Activated CD4-positive, CD25-positive, alpha-beta regulatory T cell treated with anti-CD3 and anti-CD28 coated beads, Interleukin-2, amount 50 U/mL, for 16 hours (primary cell): ENCODE data around the gene RIPK4.

ENCODE experiments used
- DNase-seq: peaks from one replicate; pipeline ENCODE4 v3.0.0-alpha.2; 2020; ENCODE audit warnings: low read depth, low spot score

The RIPK4 gene

GRCh38 chr21:41769111-41769510 is 2.3 kb upstream of the RIPK4 start:
- DNase-seq, result no peak

- DNase-seq, result no peak
Measured at GRCh38 chr21:41768437-41769042, 1.7 kb upstream of the RIPK4 start.

GRCh38 chr21:41767606-41768436 is 969 bp upstream of the RIPK4 start:
- no peak for DNase-seq

GRCh38 chr21:41765973-41766882 is 624 bp downstream of the RIPK4 start:
- DNase-seq, result no peak

- no peak for DNase-seq
Measured at GRCh38 chr21:41765420-41765821, 1.4 kb downstream of the RIPK4 start.

GRCh38 chr21:41764558-41765419 is 2.1 kb downstream of the RIPK4 start:
- no peak for DNase-seq

GRCh38 chr21:41763996-41764395 is 2.9 kb downstream of the RIPK4 start:
- no peak for DNase-seq

GRCh38 chr21:41763398-41763931 is 3.4 kb downstream of the RIPK4 start:
- DNase-seq, result no peak

GRCh38 chr21:41762753-41763152 is 4.1 kb downstream of the RIPK4 start:
- no peak for DNase-seq

- no peak for DNase-seq
Measured at GRCh38 chr21:41761934-41762635, 4.8 kb downstream of the RIPK4 start.

- no peak for DNase-seq
Measured at GRCh38 chr21:41761211-41761933, 5.5 kb downstream of the RIPK4 start.

GRCh38 chr21:41760411-41760810 is 6.4 kb downstream of the RIPK4 start:
- DNase-seq, result no peak

- no peak for DNase-seq
Measured at GRCh38 chr21:41759926-41760325, 6.9 kb downstream of the RIPK4 start.

- no peak for DNase-seq
Measured at GRCh38 chr21:41759214-41759840, 7.5 kb downstream of the RIPK4 start.

GRCh38 chr21:41758550-41758949 is 8.3 kb downstream of the RIPK4 start:
- DNase-seq, result no peak

- no peak for DNase-seq
Measured at GRCh38 chr21:41755934-41756773, 10.7 kb downstream of the RIPK4 start.

GRCh38 chr21:41755258-41755933 is 11.5 kb downstream of the RIPK4 start:
- DNase-seq, result no peak

GRCh38 chr21:41754479-41754891 is 12.4 kb downstream of the RIPK4 start:
- no peak for DNase-seq
